CD4-positive, alpha-beta T cell treated with Interleukin-6 for 4 hours (primary cell): ENCODE measurements around the gene VAV3.
"Not testable (repeated sequence)": the region's sequence is repeated elsewhere in the genome, so short reads cannot be mapped to it uniquely, and the experiment has no call there.

Source experiments
- DNase-seq: peaks from one replicate; pipeline ENCODE4 v3.0.0-alpha.2; 2020; ENCODE audit warnings: mixed read lengths

Gene VAV3

GRCh38 chr1:107877745-107878144, 87.2 kb downstream of the VAV3 start:
- DNase-seq, result no peak

GRCh38 chr1:107877092-107877491, 87.9 kb downstream of the VAV3 start:
- DNase-seq, result no peak

- DNase-seq, result no peak
These were observed 89.3 kb downstream of the VAV3 start for GRCh38 chr1:107875689-107876088.

- no peak for DNase-seq
These were observed 90.8 kb downstream of the VAV3 start for GRCh38 chr1:107874221-107874620.

GRCh38 chr1:107871687-107872395, 93.1 kb downstream of the VAV3 start:
- no peak for DNase-seq

- no peak for DNase-seq
These were observed 93.7 kb downstream of the VAV3 start for GRCh38 chr1:107871259-107871658.

- DNase-seq, result no peak
These were observed 94.3 kb downstream of the VAV3 start for GRCh38 chr1:107870696-107871095.

- no peak for DNase-seq
These were observed 97.1 kb downstream of the VAV3 start for GRCh38 chr1:107867897-107868296.

GRCh38 chr1:107867422-107867821, 97.6 kb downstream of the VAV3 start:
- no peak for DNase-seq

GRCh38 chr1:107866870-107867269, 98.1 kb downstream of the VAV3 start:
- DNase-seq, result no peak

- DNase-seq, result no peak
These were observed 99.4 kb downstream of the VAV3 start for GRCh38 chr1:107865627-107866026.

- no peak for DNase-seq
These were observed 101.6 kb downstream of the VAV3 start for GRCh38 chr1:107863342-107863741.

- DNase-seq, result no peak
These were observed 102.9 kb downstream of the VAV3 start for GRCh38 chr1:107862064-107862463.

GRCh38 chr1:107858323-107858722, 106.7 kb downstream of the VAV3 start:
- DNase-seq, result no peak

GRCh38 chr1:107851418-107851817, 113.6 kb downstream of the VAV3 start:
- no peak for DNase-seq

- DNase-seq, result not testable (repeated sequence)
These were observed 120.3 kb downstream of the VAV3 start for GRCh38 chr1:107844541-107845194.

GRCh38 chr1:107843989-107844388, 121.0 kb downstream of the VAV3 start:
- DNase-seq, result no peak

GRCh38 chr1:107842241-107842640, 122.7 kb downstream of the VAV3 start:
- no peak for DNase-seq

- no peak for DNase-seq
These were observed 124.3 kb downstream of the VAV3 start for GRCh38 chr1:107840725-107841124.

GRCh38 chr1:107838056-107838455, 126.9 kb downstream of the VAV3 start:
- DNase-seq, result no peak

GRCh38 chr1:107835151-107835670, 129.8 kb downstream of the VAV3 start:
- DNase-seq, result no peak

- no peak for DNase-seq
These were observed 131.9 kb downstream of the VAV3 start for GRCh38 chr1:107833061-107833460.

GRCh38 chr1:107831921-107832320, 133.1 kb downstream of the VAV3 start:
- no peak for DNase-seq

- no peak for DNase-seq
These were observed 134.5 kb downstream of the VAV3 start for GRCh38 chr1:107830526-107830925.
